Fibroblast of the conjunctiva (primary cell): ENCODE data around the gene FIZ1.

Experiments
- DNase-seq: peaks from one replicate; pipeline ENCODE4 v3.0.0-alpha.2; 2010; ENCODE audit warnings: low read depth

The FIZ1 gene

DNA sequence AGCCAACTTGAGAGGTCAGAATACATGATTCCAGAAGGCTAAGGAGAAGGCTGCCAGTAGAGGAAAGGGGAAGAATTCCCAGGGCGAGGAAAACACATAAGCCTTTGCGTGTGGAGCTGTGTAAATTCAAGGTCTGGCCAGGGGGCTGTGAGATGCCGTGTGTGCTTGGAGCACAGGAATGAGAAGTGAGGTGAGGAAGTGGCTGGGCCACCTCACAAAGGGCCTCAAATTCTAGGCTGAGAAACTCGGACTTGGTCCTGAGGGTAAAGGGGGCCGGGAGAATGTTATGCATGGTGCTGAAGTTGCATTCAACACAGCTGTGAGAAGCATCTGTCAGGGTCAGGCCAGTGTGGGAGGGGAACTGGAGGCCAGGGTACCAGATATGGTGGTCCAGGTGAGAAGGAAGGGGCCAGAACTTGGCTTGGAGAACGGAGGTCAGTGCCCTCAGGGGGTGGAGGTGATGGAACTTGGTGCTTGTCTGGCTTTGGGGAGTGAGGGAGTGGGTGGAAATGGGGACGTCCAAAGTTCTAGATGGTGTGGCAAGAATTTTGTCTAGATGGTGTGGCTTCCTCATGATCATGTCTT lies 36.6 kb upstream of the FIZ1 start:
- DNase-seq: no peak

GRCh38 chr19:55635334-55635717 lies 36.0 kb upstream of the FIZ1 start:
- no peak for DNase-seq

GRCh38 chr19:55633861-55634260 lies 34.5 kb upstream of the FIZ1 start:
- no peak for DNase-seq

DNA sequence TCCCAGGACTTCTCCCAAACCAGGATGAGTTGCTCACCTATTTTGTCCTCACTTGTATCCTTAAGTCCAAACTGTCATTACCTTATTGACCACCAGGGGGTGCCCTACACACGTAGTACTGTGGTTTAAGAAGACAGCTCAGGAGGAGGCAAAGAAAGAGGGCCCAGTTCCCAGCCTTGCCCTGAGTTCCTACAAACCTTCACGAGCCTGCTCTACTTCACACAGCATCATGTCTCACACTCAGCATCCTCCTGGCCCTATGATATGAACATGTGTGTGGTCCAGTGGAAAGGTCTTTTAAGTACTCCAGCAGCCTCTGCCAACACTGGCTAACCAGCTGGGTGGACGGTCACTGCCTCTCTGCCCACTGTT lies 33.1 kb upstream of the FIZ1 start:
- DNase-seq: peak; percentile 97

DNA sequence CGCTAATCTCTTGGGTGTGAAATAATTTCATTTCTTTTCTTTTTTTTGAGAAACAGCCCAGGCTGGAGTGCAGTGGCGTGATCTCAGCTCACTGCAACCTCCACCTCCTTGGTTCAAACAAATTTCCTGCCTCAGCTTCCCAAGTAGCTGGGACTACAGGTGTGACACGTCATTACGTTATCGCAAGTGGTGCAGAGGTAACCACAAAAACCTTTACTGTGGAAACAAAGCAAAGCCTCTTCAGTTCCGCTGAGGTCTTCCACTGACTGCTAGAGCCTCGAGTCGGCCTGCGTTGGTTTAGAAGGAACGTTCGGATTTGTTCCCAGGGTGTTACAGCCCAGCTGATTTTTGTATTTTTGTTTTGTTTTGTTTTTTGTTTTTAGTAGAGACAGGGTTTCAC lies 27.0 kb upstream of the FIZ1 start:
- no peak for DNase-seq

DNA sequence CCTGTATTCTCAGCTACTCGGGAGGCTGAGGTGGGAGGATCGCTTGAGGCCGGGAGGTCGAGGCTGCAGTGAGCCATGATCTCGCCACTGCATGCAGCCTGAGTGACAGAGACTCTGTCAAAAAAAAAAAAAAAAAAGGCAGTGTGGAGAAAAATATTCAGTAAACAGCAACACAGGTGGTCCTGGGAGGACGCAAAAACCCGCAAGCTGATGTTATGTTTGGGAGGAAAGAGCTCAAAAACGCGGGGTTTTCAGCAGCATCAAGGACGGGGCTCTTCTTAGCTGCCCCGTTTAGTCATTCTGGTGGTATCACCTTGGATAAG lies 25.6 kb upstream of the FIZ1 start:
- no peak for DNase-seq

DNA sequence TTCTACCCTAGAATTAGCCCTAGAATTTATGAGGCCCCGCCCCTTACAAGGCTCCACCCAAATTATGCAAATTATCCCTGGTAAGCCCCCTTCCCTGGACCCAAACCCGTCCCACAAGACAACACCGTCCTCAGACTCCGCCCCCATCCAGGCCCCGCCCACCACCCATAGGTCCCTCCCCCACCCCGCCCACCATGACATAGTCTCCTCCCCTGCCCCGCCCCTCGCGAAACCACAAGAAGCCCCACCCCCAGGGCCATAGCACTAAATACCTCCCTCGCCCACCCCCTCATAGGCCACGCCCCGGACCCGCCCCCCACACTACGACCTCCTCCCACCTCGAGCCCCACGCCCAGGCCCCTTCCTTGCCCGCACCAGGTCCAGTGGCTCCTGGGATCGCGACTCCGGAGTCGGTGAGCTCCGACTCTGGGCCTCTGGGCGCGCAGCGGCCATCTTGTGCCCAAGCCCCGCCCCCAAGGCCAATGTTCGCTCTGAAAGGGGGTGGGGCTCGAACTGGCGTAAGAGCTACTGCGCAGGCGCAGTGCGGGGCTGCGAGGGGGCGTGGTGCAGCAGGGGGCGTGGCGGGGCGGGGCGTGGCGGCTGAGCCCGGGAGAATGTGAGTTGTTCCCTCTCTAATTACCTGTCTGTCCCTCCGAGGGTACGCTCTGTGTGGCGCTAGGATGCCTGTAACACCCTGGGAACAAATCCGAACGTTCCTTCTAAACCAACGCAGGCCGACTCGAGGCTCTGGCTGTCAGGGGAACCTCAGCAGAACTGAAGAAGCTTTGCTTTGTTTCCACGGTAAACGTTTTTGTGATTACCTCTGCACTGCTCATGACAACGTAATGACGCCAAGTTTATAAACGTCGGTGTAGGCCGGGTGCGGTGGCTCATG lies 25.0 kb upstream of the FIZ1 start, which contains the start of gene ZNF784:
Gene ZNF784 (minus strand): TSS at position 458 of the 895 bp plus-strand sequence. CDS start 5 bp downstream, at position 453.
- DNase-seq: peak; percentile 89

DNA sequence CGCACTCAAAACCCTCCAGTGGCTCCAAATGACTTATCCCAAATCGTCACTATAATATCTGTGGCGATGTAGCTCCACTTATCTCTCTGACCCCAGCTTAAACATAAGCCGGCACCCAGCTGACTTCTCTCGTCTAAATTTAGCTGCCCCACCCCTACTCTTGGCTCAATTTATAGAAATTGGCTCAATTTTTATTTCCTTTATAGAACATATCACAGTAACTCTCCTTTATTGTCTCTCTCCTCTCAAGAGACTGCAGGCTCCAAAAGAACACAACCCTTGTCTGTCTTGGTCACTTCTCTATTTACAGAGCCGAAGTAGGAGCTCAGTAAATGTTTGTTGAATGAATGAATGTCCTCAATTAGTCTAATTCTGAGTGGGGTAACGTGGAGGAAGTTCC lies 24.2 kb upstream of the FIZ1 start:
- no peak for DNase-seq

DNA sequence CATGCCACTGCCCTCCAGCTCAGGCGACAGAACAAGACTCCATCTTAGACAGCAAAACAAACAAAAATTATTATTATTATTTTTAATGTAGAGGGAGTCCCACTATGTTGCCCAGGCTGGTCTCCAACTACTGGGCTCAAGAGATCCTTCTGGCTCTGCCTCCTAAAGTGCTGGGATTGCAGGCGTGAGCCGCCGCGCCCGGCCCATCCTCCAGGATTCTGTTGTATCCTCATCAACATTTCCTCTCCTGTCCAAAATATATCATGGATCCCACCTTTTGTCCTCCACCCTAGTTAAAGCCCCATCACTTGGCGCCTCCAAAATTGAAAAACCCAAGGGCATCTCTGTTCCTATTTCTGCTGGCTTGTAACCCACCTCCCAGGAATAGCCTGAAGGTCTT lies 23.8 kb upstream of the FIZ1 start:
- no peak for DNase-seq

- no peak for DNase-seq
These were observed 23.1 kb upstream of the FIZ1 start for GRCh38 chr19:55622242-55622969.

- DNase-seq: no peak
These were observed 22.4 kb upstream of the FIZ1 start for GRCh38 chr19:55621673-55622231.

GRCh38 chr19:55621205-55621672 lies 21.9 kb upstream of the FIZ1 start:
- DNase-seq: no peak

DNA sequence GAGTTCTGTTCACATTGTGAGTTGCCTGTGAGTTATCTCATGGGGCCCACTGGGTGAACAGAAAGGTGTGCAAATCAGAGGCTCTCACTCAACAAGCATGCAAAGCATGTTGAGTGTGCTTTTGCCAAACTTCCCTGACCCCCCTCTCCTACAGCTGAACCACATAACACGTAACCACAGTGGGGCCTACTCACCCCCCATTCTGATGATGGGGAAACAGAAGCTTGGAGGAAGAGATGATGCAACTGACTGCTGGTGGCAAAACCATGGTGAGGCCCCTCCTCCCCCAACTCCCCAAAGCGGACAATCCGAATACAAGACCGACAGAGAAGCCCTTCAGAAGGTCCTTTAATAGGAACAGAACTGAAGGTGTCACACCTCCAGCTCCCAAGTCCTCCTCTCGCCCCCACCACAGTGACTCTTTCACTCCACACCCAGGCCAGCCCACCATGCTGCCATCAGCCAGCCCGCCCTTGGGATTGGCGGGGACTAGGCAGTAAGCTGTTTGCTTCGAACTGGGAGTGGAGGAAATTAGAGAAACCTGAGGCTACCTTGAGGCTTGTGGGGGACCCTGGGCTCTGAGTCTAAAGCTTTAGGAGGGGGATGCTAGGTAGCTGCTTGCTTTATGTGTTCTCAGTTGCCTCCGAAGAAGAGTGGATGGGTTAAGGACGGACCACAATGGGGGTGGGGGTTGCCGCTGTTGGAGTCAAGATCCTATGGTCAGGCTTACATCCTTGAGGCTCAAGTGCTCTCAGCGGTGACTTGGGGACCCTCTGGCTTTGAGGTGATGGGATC lies 21.3 kb upstream of the FIZ1 start:
- DNase-seq: no peak

- DNase-seq: no peak
These were observed 20.0 kb upstream of the FIZ1 start for GRCh38 chr19:55619286-55619685.

DNA sequence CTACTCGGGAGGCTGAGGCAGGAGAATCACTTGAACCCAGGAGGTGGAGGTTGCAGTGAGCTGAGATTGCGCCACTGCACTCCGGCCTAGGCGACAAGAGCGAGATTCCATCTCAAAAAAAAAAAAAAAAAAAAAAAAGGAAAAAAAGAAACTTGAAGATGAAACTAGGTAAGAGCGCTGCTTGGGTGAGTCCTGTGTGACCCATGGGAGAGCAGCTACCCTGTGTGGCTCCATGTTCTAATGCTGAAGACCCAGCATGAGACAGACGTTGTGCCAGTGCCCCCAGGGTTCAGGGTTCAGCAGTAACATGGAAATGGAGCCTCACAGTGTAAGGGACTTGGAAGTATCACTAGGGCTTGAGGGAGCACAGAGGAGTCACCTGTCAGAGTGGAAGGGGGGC lies 19.1 kb upstream of the FIZ1 start:
- no peak for DNase-seq

DNA sequence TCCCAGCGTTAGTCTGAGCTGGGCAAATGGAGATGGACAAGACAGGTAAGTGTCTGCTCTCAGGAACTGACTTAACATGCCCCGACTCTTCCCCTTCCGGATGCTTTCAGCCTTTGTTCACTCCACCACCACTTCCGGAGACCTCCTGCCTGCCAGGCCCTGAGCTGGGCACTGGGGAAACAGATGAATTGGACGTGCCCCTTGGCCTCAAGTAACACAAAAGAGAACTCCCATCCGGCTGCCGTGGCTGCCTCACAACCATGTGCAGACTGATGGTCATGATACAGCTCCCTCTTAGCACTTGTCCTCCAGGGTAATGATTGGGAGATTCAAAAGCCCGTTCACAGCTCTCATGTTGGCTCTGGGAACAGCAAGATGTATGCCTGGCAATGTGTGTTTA lies 18.1 kb upstream of the FIZ1 start:
- DNase-seq: no peak

DNA sequence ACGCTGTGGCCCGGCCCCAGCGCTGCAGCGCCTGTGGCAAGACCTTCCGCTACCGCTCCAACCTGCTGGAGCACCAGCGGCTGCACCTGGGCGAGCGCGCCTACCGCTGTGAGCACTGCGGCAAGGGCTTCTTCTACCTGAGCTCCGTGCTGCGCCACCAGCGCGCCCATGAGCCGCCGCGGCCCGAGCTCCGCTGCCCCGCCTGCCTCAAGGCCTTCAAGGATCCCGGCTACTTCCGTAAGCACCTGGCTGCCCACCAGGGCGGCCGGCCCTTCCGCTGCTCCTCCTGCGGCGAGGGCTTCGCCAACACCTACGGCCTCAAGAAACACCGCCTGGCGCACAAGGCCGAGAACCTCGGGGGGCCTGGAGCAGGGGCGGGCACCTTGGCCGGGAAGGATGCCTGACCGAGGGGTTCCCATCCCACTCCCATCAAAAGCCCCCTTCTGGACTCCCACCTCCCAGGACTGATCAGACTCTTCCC lies 17.1 kb upstream of the FIZ1 start:
- no peak for DNase-seq

DNA sequence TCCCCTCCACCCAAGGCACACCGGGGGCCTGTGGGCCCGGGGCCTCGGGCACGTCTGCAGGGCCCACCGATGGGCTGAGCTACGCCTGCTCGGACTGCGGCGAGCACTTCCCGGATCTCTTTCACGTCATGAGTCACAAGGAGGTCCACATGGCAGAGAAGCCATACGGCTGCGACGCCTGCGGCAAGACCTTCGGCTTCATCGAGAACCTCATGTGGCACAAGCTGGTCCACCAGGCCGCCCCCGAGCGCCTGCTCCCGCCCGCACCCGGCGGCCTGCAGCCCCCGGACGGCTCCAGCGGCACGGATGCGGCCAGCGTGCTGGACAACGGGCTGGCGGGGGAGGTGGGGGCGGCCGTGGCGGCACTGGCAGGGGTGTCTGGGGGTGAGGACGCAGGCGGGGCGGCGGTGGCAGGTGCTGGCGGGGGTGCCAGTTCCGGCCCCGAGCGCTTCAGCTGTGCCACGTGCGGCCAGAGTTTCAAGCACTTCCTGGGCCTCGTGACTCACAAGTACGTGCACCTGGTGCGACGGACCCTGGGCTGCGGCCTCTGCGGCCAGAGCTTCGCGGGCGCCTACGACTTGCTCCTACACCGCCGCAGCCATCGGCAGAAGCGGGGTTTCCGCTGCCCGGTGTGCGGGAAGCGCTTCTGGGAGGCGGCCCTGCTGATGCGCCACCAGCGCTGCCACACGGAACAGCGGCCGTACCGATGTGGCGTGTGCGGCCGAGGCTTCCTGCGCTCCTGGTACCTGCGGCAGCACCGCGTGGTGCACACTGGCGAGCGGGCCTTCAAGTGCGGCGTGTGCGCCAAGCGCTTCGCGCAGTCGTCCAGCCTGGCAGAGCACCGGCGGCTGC lies 16.5 kb upstream of the FIZ1 start:
- DNase-seq: no peak

DNA sequence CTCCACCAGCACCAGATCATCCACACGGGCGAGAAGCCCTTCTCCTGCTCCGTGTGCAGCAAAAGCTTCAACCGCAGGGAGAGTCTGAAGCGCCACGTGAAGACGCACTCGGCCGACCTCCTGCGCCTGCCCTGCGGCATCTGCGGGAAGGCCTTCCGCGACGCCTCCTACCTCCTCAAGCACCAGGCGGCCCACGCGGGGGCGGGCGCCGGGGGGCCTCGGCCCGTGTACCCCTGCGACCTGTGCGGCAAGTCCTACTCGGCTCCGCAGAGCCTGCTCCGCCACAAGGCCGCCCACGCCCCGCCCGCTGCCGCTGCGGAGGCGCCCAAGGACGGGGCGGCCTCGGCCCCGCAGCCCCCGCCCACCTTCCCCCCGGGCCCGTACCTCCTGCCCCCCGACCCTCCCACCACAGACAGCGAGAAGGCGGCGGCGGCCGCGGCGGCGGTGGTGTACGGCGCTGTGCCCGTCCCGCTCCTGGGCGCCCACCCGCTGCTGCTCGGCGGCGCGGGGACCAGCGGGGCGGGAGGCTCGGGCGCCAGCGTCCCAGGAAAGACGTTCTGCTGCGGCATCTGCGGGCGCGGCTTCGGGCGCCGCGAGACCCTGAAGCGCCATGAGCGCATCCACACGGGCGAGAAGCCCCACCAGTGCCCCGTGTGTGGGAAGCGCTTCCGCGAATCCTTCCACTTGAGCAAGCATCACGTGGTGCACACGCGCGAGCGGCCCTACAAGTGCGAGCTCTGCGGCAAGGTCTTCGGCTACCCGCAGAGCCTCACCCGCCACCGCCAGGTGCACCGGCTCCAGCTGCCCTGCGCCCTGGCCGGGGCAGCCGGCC lies 15.6 kb upstream of the FIZ1 start:
- no peak for DNase-seq
